LNCAP (cell line): ENCODE data around the gene CNTN6.

ENCODE experiments used
- TF ChIP-seq, protein P1 (sequence below): fragments of 450-650 bp; IDR thresholded peaks from 2 replicates; pipeline ENCODE4 v1.5.1; 2017; ENCODE audit warnings: mild to moderate bottlenecking

CNTN6 gene

DNA sequence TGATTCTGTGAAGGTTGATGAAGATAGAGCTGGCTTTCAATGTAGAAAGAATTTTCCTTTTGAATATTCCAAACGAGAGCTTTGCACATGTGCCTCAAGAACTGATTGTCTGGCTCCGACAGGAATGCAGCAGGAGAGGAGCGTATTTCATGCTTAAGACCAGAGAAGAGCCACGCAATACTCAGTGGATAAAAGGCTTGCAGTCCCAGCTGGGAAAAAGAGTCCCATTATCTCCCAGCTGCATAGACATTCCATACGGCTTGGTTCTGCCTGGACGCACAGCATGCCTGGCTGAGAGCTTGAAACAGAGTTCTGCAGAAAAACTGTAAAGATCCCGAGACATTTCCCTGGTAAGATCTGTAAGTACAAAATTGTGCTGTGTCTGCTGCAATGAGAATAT, at the start of gene CNTN6:
TSS of gene CNTN6 (plus strand) at position 254 of the 400 bp plus-strand sequence. CDS start 54,985 bp downstream, outside the sequence.
- TF ChIP-seq, protein P1, sequence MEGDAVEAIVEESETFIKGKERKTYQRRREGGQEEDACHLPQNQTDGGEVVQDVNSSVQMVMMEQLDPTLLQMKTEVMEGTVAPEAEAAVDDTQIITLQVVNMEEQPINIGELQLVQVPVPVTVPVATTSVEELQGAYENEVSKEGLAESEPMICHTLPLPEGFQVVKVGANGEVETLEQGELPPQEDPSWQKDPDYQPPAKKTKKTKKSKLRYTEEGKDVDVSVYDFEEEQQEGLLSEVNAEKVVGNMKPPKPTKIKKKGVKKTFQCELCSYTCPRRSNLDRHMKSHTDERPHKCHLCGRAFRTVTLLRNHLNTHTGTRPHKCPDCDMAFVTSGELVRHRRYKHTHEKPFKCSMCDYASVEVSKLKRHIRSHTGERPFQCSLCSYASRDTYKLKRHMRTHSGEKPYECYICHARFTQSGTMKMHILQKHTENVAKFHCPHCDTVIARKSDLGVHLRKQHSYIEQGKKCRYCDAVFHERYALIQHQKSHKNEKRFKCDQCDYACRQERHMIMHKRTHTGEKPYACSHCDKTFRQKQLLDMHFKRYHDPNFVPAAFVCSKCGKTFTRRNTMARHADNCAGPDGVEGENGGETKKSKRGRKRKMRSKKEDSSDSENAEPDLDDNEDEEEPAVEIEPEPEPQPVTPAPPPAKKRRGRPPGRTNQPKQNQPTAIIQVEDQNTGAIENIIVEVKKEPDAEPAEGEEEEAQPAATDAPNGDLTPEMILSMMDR: no peak

DNA sequence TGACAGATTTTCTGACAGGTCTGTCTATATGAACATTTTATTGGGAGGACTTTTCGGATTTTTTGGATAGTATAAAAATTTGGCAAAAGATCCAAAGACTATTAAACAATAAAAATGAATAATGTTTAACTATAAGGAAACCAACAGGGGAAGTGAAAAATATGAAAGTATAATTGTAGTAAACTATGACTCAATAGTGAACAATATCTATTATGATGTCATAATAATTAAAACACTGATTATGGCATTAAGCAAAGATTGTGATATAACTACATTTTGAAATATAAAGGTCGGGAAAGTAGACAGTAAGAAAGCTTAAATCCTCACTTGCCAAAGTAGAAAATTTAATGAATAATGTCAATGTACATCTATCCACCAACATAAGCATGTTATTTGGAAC, 44.3 kb upstream of the CNTN6 start:
- TF ChIP-seq, protein P1: no peak

DNA sequence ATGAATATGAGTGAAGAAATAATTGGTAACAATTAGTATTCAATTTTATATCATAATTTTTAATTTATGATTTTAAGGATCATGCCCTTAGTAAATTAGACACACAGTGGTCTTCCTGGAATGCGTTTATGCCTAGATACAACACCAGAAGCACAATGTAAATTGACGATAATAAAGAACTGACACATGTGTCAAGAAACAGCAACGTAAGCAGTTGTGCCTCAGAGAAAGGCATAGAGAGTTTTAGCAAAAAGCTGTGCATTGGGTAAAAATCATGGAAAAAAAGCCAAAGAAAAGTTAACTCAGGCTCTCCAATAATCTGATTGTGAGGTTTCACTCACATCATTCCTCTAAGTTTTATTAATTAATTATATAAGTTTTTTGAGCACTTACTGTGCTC, 37.0 kb upstream of the CNTN6 start:
- TF ChIP-seq, protein P1: no peak

DNA sequence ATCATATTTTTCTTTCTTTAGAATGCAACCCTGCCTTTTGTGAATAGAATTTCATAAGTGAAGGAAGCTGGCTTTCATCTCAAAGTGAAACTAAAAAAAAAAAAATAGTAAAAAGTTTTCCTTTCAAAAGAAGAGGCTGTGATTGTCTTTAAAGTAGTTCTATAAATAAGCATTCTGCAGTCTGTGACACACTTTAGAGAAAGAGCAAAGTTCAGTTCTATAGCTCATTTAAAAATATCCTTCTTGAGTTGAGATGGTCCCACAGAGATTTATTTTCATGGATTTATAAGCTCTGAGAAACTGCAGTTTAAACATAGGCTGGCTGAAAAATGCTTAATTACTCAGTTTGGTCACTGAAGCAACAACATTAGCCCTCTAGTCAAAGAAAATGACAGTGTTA, 36.1 kb upstream of the CNTN6 start:
- TF ChIP-seq, protein P1: no peak

DNA sequence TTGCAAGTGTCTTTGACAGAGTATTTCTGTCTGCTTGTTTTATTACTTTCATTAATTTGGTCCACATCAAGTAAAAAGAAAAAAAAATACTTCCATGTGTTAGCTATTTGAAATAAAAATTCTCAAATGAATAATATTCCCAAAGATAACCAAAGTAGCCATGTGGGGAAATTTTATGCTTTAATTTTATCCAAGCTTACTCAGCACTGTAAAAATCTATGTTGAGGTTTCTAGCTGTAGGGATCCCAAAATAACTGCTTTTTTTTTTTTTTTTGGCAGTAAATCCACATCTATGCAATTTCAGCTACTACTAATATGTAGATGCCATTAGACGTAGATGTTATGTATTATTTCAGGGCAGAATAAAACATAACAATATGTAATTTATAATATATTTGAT, 35.4 kb upstream of the CNTN6 start:
- TF ChIP-seq, protein P1: no peak

DNA sequence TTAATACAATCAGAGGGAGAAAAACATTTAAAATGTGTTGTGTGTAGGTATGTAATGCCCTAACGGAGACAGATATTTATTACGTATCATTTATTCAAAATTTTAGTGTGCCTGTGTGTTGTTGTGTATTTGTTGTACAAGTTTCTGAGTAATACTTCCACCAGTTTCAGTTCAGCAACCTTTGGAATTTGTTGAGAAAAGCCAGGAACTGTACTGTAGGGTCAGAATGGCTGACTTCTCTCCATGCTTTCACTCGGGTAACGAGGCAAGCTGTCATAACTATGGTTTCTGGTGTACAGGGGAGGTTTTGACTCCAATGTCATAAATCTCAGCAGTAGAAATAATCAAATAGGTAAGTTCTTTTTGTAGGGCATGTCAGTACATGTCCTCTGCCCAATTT, 23.8 kb upstream of the CNTN6 start:
- TF ChIP-seq, protein P1: no peak

DNA sequence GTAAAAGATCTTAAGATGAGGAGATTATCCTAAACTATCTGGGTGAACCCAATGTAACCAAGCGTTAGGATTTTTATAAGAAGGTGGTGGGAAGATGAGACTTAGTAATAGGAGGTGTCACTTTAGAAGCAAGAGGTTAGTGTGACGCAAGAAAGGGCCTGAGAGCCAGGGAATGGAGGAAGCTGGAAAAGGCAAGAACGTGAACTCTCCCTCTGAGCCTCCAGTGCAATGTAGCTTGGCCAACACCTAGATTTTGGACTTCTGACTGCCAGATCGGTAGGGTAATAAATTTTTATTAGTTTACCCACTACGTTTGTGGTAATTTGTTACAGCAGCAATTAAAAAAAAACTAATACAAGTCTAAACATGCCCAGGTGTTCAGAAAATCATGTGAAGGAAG, 20.8 kb upstream of the CNTN6 start:
- TF ChIP-seq, protein P1: no peak

DNA sequence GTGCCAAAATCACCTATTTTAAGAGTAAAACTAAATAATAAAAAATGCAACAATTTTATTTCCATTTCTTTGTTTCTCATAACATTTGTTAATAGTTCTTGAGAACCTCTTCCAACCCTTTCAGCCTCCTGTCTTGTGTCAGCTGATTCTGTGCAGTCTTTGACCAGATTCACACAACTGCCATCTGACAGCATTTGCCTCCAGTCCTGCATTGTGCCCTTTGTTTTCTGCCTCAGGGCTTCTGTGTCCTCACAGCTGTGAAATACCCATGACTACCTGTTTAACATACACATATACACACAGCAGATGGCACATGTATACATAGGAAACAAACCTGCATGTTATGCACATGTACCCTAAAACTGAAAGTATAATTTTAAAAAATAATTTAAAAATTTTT, 13.2 kb upstream of the CNTN6 start:
- TF ChIP-seq, protein P1: no peak
